Hepatic stellate cell (primary cell): Measurements from ENCODE around the gene S100PBP.

ENCODE experiments used
- DNase-seq: peaks from one replicate; pipeline ENCODE4 v3.0.0; 2011; ENCODE audit warnings: low spot score

Gene S100PBP

GRCh38 chr1:32828341-32828740 lies 10.9 kb downstream of the S100PBP start:
- peak; percentile 10 for DNase-seq

GRCh38 chr1:32830092-32830852 lies 12.8 kb downstream of the S100PBP start:
- DNase-seq = no peak

- no peak for DNase-seq
These were observed 14.4 kb downstream of the S100PBP start for GRCh38 chr1:32831878-32832277.

- DNase-seq = no peak
These were observed 31.1 kb downstream of the S100PBP start for GRCh38 chr1:32848354-32849063.

GRCh38 chr1:32855861-32856617 lies 38.6 kb downstream of the S100PBP start:
- DNase-seq = no peak

- no peak for DNase-seq
These were observed 40.7 kb downstream of the S100PBP start for GRCh38 chr1:32858136-32858535.

- DNase-seq = no peak
These were observed 41.3 kb downstream of the S100PBP start for GRCh38 chr1:32858791-32859190.

GRCh38 chr1:32859915-32860314 lies 42.5 kb downstream of the S100PBP start:
- no peak for DNase-seq

GRCh38 chr1:32860566-32860965 lies 43.1 kb downstream of the S100PBP start:
- DNase-seq = no peak

GRCh38 chr1:32861904-32862695 lies 44.6 kb downstream of the S100PBP start:
- no peak for DNase-seq

GRCh38 chr1:32863218-32863880 lies 45.9 kb downstream of the S100PBP start:
- DNase-seq = no peak

- DNase-seq = no peak
These were observed 46.4 kb downstream of the S100PBP start for GRCh38 chr1:32863881-32864245.

- no peak for DNase-seq
These were observed 47.0 kb downstream of the S100PBP start for GRCh38 chr1:32864375-32865019.

GRCh38 chr1:32865639-32866405 lies 48.4 kb downstream of the S100PBP start:
- DNase-seq = no peak

GRCh38 chr1:32867151-32867550 lies 49.7 kb downstream of the S100PBP start:
- DNase-seq = no peak

- DNase-seq = no peak
These were observed 50.2 kb downstream of the S100PBP start for GRCh38 chr1:32867671-32868070.

GRCh38 chr1:32868085-32868484 lies 50.6 kb downstream of the S100PBP start:
- no peak for DNase-seq

GRCh38 chr1:32868806-32869455 lies 51.5 kb downstream of the S100PBP start:
- DNase-seq = no peak

- no peak for DNase-seq
These were observed 52.6 kb downstream of the S100PBP start for GRCh38 chr1:32869923-32870614.
